Progenitor cell of endocrine pancreas (in vitro differentiated cells): ENCODE measurements around the gene ZMAT3. TPM values are rescaled to one million over a fixed set of nuclear protein-coding genes. Genes with fewer than 3 reads are reported as not detected.

ENCODE experiments used
- DNase-seq: peaks from one replicate; pipeline ENCODE4 v3.0.0; 2021; ENCODE audit warnings: low spot score; ENCODE audit not compliant: unreplicated experiment
- H3K27ac Mint-ChIP-seq: 2 replicates; pipeline ENCODE4 v1.8.0; 2021; ENCODE audit warnings: mild to moderate bottlenecking, moderate library complexity, mixed read lengths
- H3K27me3 Mint-ChIP-seq: 2 replicates; pipeline ENCODE4 v1.8.0; 2021; ENCODE audit warnings: mixed read lengths
- H3K36me3 Mint-ChIP-seq: 2 replicates; pipeline ENCODE4 v1.8.0; 2022; ENCODE audit warnings: mixed read lengths; ENCODE audit not compliant: insufficient read depth
- H3K4me1 Mint-ChIP-seq: 2 replicates; pipeline ENCODE4 v1.8.0; 2021; ENCODE audit warnings: low read depth, mixed read lengths
- H3K4me3 Mint-ChIP-seq: 2 replicates; pipeline ENCODE4 v1.8.0; 2021; ENCODE audit warnings: low read depth, mild to moderate bottlenecking, moderate library complexity, mixed read lengths
- H3K9me3 Mint-ChIP-seq: 2 replicates; pipeline ENCODE4 v1.8.0; 2021; ENCODE audit warnings: low read depth, mixed read lengths
- CTCF ChIP-seq: fragments of 200-600 bp; sonication (generic); IDR thresholded peaks from one replicate; pipeline ENCODE4 v1.5.0; 2021; ENCODE audit warnings: antibody characterized with exemption, mild to moderate bottlenecking; ENCODE audit not compliant: unreplicated experiment
- total RNA-seq: library from RNA; stranded (reverse); gene quantifications from 2 replicates; pipeline ENCODE4 v1.2.1, GENCODE V29; 2021

Gene ZMAT3
- total RNA-seq, 1 donor from 2014 or later, result 13.6 TPM

- H3K27ac Mint-ChIP-seq, result no peak overlapping the region
- no peaks in the 10 kb centered on the region for H3K36me3 Mint-ChIP-seq
- no peak overlapping the region for H3K4me3 Mint-ChIP-seq
- DNase-seq, result no peak
- H3K9me3 Mint-ChIP-seq, result peaks cover 3% of the 10 kb centered on the region
- no peaks in the 10 kb centered on the region for H3K27me3 Mint-ChIP-seq
- TF ChIP-seq CTCF, result no peak
- H3K4me1 Mint-ChIP-seq, result peaks cover 17% of the 10 kb centered on the region
Observed at GRCh38 chr3:178969004-178969700, 102.5 kb downstream of the ZMAT3 start.

Other genes starting within 250 kb of the ZMAT3 start
- gene PIK3CA, start 76.5 kb upstream of the ZMAT3 start, total RNA-seq, result 19.2 and 20.2 TPM in 2 replicates
- 3.4 and 4.4 TPM in 2 replicates for gene KCNMB3, start 179.3 kb upstream of the ZMAT3 start, total RNA-seq